ENCODE measurements around the gene LAMC3.

LAMC3 gene

GRCh38 chr9:131076347-131077195, 67.6 kb downstream of the LAMC3 start:
- no peak for TF ChIP-seq CTCF (IDR thresholded peaks at IDR 0.05; ENCODE audit: low read depth, low read length)
- no peak overlapping the region for H3K4me3 ChIP-seq (replicated peaks in 1 of 2; ENCODE audit: low read depth in 2 of 2, low read length in 2 of 2)
- no peak for DNase-seq (ENCODE audit: low read depth in 2 of 2)

GRCh38 chr9:131078427-131079366, 69.7 kb downstream of the LAMC3 start:
- TF ChIP-seq CTCF (IDR thresholded peaks at IDR 0.05; ENCODE audit: low read depth, low read length) = no peak
- H3K4me3 ChIP-seq (replicated peaks in 1 of 2; ENCODE audit: low read depth in 2 of 2, low read length in 2 of 2) = no peak overlapping the region
- no peak for DNase-seq (ENCODE audit: low read depth in 2 of 2)

GRCh38 chr9:131080589-131080988, 71.6 kb downstream of the LAMC3 start:
- DNase-seq (ENCODE audit: low read depth in 2 of 2) = no peak
- TF ChIP-seq CTCF (IDR thresholded peaks at IDR 0.05; ENCODE audit: low read depth, low read length) = no peak
- H3K4me3 ChIP-seq (replicated peaks in 1 of 2; ENCODE audit: low read depth in 2 of 2, low read length in 2 of 2) = no peak overlapping the region

GRCh38 chr9:131081868-131082267, 72.9 kb downstream of the LAMC3 start:
- no peak overlapping the region for H3K4me3 ChIP-seq (replicated peaks in 1 of 2; ENCODE audit: low read depth in 2 of 2, low read length in 2 of 2)
- TF ChIP-seq CTCF (IDR thresholded peaks at IDR 0.05; ENCODE audit: low read depth, low read length) = no peak
- no peak for DNase-seq (ENCODE audit: low read depth in 2 of 2)

GRCh38 chr9:131082774-131083512, 74.0 kb downstream of the LAMC3 start:
- no peak for TF ChIP-seq CTCF (IDR thresholded peaks at IDR 0.05; ENCODE audit: low read depth, low read length)

GRCh38 chr9:131084661-131085369, 75.8 kb downstream of the LAMC3 start:
- no peak for DNase-seq (ENCODE audit: low read depth in 2 of 2)
- TF ChIP-seq CTCF (IDR thresholded peaks at IDR 0.05; ENCODE audit: low read depth, low read length) = no peak
- no peak overlapping the region for H3K4me3 ChIP-seq (replicated peaks in 1 of 2; ENCODE audit: low read depth in 2 of 2, low read length in 2 of 2)

More at GRCh38 chr9:131082774-131083512, 74.0 kb downstream of the LAMC3 start:
- DNase-seq (ENCODE audit: low read depth in 2 of 2) = no peak
- H3K4me3 ChIP-seq (replicated peaks in 1 of 2; ENCODE audit: low read depth in 2 of 2, low read length in 2 of 2) = no peak overlapping the region

Measured in cardiac fibroblast (primary cell).